NT2/D1 (cell line): Measurements from ENCODE around the gene NASP.

Experiments
- YY1 ChIP-seq: IDR thresholded peaks from 2 replicates; pipeline ENCODE4 v1.6.1; 2011; ENCODE audit not compliant: insufficient read length, insufficient read depth
- ZNF274 ChIP-seq: IDR thresholded peaks from 2 replicates; pipeline ENCODE4 v1.6.1; 2011; ENCODE audit warnings: mild to moderate bottlenecking, low read depth, low read length

DNA sequence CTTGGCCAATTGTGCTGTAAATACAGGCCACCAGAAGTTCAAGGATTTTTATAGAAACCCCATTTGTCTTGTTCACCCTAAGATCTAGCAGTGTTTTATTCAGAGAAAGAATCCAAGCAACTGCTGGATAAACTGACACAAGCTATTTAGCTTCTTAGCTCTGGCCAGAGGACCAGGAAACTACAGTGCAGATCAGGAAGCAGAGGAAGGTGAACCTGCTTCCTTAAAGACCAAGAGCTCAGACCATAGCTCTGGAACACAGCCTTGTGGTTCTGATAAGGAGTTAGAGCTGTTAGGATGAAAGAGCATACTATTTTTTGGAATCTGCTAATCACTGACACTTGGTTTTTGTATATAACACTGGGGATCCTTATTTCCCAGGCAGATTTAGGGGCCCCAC, 45.2 kb downstream of the NASP start:
- TF ChIP-seq YY1 = no peak
- TF ChIP-seq ZNF274 = no peak
